ENCODE data around the gene MLKL.

The MLKL gene

GRCh38 chr16:74695450-74696422 is 4.9 kb downstream of the MLKL start:
- Histone ChIP-seq H3K4me3 (replicated peaks; ENCODE audit: insufficient read depth, low read length) (no peak overlapping the region), H3K27me3 (ENCODE audit: insufficient read depth, poor library complexity, severe bottlenecking) (no peaks in the 10 kb centered on the region), H3K27ac (replicated peaks) (no peak overlapping the region)
- DNase-seq (ENCODE audit: low read depth in 1 of 2, low spot score in 1 of 2): peak; percentile 89 to 92
- TF ChIP-seq REST (IDR thresholded peaks at IDR 0.05; ENCODE audit: insufficient replicate concordance, low read depth) (no peak), CTCF (IDR thresholded peaks at IDR 0.05; ENCODE audit: insufficient read depth, low read length) (no peak)

GRCh38 chr16:74691093-74691855 is 9.4 kb downstream of the MLKL start:
- Histone ChIP-seq H3K4me3 (replicated peaks; ENCODE audit: insufficient read depth, low read length) (no peak overlapping the region), H3K27me3 (ENCODE audit: insufficient read depth, poor library complexity, severe bottlenecking) (no peaks in the 10 kb centered on the region), H3K27ac (replicated peaks) (no peak overlapping the region)
- no peak for DNase-seq (ENCODE audit: low read depth in 1 of 2, low spot score in 1 of 2)
- TF ChIP-seq CTCF (IDR thresholded peaks at IDR 0.05; ENCODE audit: insufficient read depth, low read length) (no peak), SPI1 (IDR thresholded peaks at IDR 0.05; ENCODE audit: borderline replicate concordance, low read depth) (no peak), REST (IDR thresholded peaks at IDR 0.05; ENCODE audit: insufficient replicate concordance, low read depth) (no peak), POLR2AphosphoS5 (IDR thresholded peaks at IDR 0.05; ENCODE audit: low read depth) (no peak), GABPA (IDR thresholded peaks at IDR 0.05; ENCODE audit: low read depth) (no peak)

- no peak overlapping the region for H3K27ac ChIP-seq (replicated peaks)
- DNase-seq (ENCODE audit: low read depth in 1 of 2, low spot score in 1 of 2): no peak
Measured at GRCh38 chr16:74682556-74682955, 18.1 kb downstream of the MLKL start.

More at GRCh38 chr16:74682556-74682955, 18.1 kb downstream of the MLKL start:
- H3K27me3 ChIP-seq (ENCODE audit: insufficient read depth, poor library complexity, severe bottlenecking): no peaks in the 10 kb centered on the region
- no peak overlapping the region for H3K4me3 ChIP-seq (replicated peaks; ENCODE audit: insufficient read depth, low read length)
- TF ChIP-seq POLR2AphosphoS5 (IDR thresholded peaks at IDR 0.05; ENCODE audit: low read depth): no peak
- no peak for TF ChIP-seq CTCF (IDR thresholded peaks at IDR 0.05; ENCODE audit: insufficient read depth, low read length)
- TF ChIP-seq GABPA (IDR thresholded peaks at IDR 0.05; ENCODE audit: low read depth): no peak
- TF ChIP-seq SPI1 (IDR thresholded peaks at IDR 0.05; ENCODE audit: borderline replicate concordance, low read depth): no peak
- TF ChIP-seq REST (IDR thresholded peaks at IDR 0.05; ENCODE audit: insufficient replicate concordance, low read depth): no peak

Measured in HL-60 (cell line).